Activated T-cell treated with anti-CD3 and anti-CD28 coated beads for 1 hour (primary cell): Measurements from ENCODE around the gene CEACAM1.
A peak's percentile ranks its signal among the peaks of the same experiment; 100 is the strongest.
"Not testable (repeated sequence)": the region's sequence is repeated elsewhere in the genome, so short reads cannot be mapped to it uniquely, and the experiment has no call there.

ENCODE experiments used
- DNase-seq: peaks from one replicate; pipeline ENCODE4 v3.0.0-alpha.2; 2020; ENCODE audit warnings: low read depth

The CEACAM1 gene

DNA sequence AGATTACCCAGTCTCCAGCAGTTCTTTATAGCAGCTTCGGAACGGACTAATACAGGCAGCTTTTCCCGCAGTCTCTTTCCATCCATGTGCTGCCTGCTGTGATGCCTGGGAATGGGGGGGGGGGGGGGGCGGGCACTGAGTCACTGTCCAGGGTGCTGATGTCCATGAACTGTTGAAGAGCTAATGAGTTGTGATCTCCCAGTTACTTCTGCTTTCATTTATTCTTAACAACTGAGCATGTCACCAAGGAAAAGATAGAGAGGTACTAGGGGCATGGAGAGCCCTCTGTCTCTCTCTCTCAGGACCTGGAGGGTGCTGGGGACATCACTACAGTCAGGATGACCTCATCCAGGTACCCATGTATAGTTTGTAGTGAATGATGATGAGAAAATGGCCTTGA, 20.3 kb upstream of the CEACAM1 start:
- DNase-seq = no peak

DNA sequence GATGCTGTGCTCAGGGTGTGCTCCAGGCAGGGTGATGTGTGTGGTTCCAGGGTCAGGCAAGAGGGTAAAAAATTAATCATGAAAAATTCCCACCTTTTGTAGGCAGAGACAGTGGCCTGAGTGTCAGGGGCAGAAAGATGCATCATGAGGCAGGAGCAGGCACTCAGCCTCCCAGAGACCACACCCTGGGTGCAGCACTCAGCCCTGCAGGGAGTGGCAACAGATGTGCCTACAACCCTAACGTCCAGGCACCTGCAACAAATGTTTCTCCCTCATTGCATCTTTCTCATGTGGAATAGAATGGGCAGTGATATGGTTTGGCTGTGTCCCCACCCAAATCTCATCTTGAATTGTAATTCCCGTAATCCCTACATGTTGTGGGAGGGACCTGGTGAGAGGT, 19.6 kb upstream of the CEACAM1 start:
- no peak for DNase-seq

DNA sequence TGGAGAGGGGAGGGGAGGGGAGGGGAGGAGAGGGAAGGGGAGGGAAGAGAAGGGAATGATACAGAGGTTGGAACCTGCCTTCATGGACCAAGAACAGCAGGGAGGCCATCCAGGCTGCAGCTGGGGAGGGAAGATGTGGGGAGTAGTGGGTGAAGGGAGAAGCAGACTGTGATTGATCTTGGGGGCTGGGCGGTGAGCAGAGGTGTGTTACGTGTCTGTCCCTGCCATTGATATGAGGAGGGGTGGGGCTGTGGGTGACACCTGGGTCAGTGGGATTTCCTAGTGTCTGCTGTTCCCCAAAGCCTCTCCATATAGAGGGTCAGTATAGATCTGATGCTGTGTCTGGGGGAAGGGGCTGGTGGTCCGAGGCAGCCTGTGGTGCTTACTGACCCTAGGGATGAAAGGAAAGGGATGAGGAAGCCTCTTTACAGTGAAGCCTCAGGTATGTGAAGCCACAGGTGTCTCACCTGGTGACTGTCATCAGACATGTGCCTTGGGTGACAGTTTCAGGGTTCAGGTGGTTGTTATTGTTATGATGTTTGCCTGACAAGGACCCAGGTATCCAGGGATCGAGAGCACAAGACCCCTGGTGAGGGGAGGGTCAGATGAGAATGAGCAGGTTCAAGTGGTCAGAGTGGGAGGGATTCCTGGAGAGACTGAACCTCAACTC, 18.7 kb upstream of the CEACAM1 start:
- no peak for DNase-seq

DNA sequence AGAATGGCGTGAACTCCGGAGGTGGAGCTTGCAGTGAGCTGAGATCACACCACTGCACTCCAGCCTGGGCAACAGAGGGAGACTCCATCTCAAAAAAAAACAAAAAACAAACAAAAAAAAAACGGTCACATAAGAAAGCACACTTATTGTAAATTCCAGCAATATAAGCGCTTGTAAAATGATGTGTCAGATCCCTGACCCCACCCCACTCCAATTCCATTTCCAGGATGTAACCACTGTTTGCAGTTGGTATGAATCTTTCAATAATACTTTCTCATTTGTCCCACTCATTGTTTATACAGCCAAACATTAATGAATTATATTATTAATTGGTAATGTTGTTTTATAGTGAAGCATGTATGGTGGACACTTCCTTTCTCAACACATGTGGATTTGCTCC, 15.9 kb upstream of the CEACAM1 start:
- no peak for DNase-seq

DNA sequence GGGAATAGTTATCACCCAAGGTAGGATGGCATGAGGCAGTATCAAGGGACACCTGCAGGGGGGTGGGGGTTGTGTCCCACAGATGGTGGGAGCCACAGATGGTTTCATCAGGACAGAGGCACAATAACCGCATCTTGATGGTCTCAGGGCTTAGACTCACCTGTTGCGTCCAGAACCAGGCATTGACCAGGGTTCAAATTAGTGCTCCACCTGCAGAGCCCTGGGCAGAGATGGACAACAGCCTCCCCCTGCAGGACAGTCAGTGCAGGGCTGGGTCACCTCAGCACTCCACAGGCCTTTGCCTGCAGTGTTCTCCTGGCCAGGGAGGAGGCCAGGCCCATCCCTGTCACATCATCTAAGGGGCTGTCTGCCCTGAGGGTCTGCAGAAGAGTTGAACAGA, 14.5 kb upstream of the CEACAM1 start:
- no peak for DNase-seq

DNA sequence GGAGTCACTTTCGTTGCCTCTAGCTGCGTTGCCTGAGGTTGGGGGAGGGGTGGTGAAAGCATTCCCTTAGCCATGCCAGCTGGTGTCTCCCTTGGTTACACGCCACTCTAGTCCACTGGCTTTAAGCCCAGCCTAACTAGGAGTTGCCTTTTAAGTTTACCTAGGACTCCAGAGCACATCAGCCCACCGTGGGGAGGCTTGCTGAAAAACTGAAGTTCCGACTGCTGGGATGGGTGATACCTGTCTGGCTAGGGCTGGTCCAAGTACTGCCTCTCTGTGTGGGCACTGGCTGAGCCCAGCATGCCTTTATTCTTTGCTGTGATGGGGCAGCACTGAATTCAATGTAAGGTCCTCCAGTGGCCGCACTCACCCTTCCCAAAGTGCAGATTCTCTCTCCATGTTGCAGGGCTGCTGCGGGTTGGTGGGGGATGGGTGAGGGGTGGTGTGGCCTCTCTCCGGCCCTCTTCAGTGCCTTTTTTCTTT, 11.8 kb upstream of the CEACAM1 start:
- no peak for DNase-seq

DNA sequence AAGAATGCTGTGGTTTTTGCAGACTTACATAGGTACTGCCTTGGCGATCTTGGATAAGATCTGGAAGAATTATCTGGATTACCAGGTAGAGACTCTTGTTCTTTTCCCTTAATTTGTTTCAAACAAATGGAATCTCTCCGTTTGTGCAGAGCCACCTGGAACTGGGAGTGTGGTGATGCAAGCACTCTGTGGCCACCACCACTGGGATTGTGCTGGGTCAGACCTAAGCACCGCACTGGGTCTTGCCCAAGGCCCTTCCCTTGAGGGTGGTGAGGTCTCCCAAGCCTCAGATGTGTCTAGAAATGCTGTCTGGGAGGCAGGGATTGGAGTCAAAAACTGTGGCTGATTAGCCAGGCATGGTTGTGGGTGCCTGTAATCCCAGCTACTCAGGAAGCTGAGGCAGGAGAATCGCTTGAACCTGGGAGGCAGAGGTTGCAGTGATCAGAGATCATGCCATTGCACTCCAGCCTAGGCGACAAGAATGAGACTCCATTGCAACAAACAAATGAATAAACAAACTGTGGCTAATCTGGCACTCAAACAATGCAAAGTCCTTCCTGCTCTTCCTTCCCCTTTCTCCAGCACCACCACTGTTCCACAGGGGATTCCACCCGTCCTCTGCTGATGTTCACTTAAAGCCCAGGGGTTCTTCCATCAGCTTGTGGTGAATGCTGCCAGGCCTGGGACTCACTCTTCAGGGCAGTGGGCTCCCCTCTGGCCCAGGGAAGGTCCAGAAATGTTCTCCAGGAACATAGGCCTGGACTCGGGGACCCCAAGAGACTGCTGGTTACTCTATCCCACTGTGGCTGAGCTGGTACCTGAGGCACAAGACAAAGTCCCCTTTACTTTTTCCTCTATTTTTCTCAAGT, 10.8 kb upstream of the CEACAM1 start:
- DNase-seq = no peak

DNA sequence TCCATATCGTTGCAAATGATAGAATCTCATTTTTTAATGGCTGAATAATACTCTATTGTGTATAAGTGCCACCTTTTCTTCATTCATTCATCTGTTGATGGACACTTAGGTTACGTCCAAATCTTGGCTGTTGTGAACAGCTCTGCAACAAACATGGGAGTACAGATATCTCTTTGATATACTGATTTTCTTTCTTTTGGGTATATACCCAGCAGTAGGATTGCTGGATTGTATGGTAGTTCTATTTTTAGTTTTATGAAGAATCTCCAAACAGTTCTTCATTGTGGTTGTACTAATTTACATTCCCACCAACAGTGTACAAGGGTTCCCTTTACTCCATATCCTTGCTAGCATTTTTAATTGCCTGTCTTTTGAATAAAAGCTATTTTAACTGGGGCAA, 7.0 kb upstream of the CEACAM1 start:
- DNase-seq = not testable (repeated sequence)

DNA sequence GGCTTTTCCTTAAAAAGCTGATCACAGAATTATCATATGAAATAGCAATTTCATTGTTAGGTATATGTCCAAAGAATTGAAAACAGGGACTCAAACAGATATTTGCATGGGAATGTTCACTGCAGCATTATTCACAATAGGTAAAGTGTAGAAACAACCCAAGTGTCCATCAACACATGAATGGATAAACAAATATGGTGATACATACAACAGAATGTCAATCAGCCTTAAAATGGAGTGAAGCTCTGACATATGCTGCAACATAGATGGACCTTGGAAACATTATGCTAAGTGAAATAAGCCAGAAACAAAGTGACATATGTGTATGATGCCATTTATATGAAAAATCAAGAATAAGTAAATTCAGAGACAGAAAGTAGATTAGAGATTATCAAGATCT, 6.1 kb upstream of the CEACAM1 start:
- DNase-seq = no peak

DNA sequence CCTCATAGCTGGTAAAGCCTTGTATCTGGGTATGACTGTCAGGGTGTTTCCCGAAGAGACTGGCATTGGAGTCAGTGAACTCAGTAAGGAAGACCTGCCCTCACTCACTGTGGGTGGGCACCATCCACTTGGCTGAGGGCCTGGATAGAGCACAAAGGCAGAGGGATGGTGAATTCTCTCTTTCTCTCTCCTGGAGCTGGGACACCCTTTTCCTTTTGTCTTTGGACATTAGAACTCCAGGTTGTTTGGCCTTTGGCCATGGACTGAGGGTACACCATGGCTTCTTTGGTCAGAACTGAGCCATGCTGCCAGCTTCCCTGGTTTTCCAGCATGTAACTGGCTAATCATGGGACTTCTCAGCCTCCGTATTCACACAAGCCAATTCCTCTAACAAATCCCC, 4.6 kb upstream of the CEACAM1 start:
- DNase-seq = no peak

DNA sequence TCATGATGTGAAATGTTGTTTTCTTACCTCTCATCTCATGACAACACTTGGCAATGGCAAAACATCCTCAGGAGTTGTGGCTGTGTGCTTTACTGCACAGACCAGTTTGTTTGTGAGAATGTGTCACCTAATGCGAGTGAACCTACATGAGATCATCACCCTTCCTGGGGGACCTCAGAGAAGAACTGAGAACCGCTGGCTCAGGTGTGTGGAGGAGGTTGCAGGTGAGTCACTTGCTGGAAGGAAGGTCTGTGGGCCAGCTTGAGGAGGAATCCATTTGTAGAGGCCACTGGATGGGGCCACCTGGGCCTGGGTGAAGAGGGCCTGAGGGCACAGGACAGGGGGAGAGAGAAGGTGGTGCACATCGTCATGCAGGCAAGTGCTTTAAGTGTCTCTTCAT, 3.0 kb upstream of the CEACAM1 start:
- no peak for DNase-seq

DNA sequence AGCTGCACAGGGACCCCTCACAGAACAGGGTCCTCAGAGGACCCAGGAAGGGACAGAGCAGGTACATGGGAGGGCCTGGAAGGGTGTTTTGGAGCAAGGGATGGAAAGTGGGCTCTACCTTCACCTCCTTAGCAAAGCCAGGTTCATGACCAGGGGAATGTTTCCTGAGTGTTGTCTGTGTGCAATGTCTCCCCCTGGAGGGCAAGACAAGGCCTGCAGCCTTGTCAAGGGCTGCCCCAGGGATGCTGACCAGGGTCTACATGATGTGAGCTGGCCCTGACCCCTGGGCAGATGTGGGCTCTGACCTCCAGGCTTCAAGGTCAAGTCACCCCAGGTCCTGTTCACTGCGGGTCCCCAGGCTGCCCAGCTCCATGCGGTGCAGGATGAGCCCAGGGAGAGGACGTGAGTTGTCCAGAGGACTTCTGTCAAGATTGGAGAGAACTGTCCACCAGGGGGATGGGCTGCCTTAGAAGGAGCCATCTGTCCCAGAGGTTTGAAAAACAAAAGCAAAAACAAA, 1.0 kb upstream of the CEACAM1 start:
- DNase-seq = peak; percentile 54

DNA sequence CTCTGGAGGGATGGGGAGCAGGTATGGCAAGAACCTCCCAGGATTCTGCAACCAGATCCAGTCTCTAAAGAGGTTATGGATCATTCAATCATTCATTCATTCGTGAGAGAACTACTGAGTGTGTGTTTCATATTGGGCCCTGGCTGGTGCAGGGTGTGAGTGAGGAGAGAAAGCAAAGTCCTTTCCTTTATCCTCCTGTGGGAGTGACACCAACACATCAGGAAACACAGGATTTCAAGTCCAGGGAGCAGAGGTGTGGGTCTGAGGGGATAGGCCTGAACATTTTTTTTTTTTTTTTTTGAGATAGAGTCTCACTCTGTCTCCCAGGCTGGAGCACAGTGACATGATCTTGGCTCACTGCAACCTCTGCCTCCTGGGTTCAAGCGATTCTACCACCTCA, 3.3 kb downstream of the CEACAM1 start:
- no peak for DNase-seq

DNA sequence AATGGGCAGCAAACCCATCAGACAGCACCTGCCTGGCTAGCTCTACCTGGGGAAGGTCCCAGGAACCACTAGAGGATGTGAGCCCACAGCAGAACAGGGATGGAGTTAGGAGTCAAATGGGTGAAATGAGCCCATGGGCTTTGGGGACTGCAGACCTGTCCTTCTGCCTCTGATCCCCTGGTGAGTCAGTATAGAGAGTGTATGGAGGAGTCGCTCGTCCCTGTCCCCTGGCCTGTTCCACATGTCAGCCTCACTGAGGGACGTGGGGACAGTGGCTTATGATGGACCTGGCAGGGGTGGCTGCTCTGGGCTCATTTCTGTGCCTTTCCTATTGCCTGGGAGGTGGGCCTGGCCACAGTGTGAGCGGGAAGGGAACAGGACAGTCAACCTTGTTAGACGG, 4.0 kb downstream of the CEACAM1 start:
- no peak for DNase-seq

DNA sequence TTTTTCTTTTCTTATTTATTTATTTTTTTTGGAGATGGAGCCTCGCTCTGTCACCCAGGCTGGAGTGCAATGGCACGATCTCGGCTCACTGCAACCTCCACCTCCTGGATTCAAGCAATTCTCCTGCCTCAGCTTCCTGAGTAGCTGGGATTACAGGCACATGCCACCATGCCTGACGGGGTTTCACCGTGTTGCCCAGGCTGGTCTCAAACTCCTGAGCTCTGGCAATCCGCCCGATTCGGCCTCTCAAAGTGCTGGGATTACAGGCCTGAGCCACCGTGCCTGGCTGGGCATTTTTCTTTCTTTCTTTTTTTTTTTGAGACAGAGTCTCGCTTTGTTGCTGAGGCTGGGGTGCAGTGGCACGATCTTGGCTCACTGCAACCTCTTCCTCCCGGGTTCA, 6.0 kb downstream of the CEACAM1 start:
- DNase-seq = not testable (repeated sequence)

DNA sequence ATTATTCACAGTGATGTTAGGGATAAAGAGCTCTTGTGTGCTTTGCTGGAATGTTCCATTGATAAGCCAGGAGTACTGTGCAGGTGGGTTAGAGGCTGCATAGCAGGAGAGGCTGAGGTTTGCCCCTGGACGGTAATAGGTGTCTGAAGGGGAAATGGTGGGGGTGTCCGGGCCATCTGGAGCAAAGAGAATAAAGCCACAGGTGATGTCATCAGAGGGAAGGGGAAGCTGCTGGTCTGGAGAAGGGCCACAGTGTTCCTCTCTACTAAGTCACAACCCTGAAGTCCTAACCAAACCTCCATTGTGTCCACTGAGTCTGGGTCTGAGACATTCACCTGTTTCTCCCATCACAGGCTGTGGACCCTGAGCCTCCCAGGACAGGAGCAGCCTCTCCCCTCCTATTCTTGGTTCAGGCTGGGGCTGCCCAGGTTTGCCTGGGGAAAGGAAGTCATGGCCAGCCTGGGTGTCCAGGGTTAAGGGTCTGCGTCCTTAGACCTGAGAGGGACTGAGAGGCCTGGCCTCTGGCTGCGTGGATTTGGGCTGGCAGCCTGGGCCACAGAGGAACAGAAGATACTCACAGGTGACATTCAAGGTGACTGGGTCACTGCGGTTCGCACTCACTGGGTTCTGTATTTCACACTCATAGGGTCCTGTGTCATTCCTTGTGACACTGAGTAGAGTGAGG, 6.8 kb downstream of the CEACAM1 start:
- DNase-seq = no peak

DNA sequence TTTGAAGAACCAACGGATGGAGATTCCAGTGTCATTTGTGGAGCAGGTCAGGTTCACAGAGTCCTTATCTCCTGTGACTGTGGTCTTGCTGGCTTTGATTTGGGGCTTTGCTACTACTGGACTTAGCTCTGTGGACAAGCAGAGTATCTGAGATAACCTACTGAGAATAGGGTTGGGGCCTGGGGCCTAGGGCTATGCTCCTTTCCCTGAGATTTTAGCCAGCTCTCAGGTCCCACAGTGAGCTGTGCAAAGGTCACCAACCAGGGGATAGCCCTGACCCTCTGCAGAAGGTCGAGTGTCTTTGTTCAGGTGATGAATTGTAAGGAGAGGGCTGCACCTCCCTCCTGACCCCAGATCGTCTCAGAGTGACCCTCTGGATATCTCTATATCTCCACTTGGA, 9.2 kb downstream of the CEACAM1 start:
- no peak for DNase-seq

DNA sequence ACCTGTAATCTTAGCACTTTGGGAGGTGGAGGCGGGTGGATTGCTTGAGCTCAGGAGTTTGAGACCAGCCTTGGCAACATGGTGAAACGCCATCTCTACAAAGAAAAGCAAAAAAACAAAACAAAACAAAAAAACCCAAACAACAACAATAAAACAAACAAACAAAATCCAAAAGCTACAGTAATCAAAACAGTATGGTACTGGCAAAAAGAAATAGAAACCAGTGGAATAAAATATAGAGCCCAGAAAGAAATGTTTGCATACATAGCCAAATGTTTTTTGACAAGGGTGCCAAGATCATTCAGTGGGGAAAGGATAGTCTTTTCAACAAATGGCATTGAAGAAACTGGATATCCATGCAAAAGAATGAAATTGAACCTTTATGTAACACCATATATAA, 11.5 kb downstream of the CEACAM1 start:
- DNase-seq = no peak

DNA sequence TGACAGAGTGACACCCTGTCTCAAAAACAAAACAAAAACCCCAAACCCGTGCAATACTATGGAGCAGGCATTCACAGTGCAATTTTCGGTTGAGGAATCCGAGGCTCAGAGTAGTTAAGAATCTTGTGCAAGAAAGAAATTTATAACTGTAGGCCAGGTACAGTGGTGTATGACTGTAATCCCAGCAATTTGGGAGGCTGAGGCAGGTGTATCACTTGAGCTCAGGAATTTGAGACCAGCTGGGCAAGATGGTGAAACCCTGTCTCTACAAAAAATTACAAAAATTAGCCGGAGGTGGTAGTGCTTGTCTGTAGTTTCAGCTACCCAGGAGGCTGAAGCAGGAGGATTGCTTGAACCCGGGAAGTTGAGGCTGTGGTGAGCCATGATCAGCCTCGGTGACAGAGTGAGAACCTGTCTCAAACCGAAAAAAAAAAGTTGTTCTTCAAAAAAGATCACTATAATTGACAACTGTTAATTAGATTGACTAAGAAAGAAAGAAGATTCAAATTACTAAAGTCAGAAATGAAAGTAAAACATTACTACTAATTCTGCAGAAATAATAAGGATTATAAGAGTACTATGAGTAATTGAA, 12.9 kb downstream of the CEACAM1 start:
- no peak for DNase-seq

DNA sequence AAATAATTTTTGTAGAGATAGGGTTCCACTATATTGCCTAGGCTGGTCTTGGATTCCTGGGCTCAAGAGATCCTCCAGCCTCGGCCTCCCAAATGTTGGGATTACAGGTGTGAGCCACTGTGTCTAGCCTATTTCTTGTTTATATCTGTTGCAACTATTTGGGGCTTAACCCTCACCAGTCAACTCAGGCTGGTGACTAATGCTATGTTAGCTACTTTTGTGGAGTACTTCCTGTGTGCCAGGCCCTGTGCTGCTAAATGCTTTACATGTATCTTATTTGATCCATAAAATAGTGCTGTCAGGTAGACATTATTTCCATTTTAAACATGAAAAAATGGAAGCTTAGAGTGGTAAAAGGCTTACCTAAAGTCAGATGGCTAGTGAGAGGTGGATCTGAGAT, 13.8 kb downstream of the CEACAM1 start:
- no peak for DNase-seq

DNA sequence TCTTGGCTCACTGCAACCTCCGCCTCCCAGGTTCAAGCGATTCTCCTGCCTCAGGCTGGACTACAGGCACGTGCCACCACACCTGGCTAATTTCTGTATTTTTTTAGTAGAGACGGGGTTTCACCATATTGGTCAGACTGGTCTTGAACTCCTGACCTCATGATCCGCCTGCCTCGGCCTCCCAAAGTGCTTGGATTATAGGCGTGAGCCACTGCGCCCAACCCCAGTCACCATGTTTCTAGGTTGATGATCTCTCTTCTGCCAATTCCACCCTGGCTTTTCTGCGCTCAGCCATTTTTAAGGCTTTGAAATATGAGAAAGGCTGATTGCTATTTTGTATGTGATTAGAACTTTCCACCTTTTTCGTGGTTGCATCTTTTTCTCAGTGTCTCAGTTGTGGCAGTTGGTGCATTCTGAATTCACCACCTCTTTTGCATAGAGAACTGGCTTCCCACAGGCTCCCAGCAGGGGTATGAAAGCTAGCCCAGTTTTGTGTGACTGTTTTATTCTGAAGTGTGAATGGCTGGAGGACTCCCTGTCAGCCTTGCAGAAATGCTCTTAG, 15.5 kb downstream of the CEACAM1 start:
- no peak for DNase-seq

DNA sequence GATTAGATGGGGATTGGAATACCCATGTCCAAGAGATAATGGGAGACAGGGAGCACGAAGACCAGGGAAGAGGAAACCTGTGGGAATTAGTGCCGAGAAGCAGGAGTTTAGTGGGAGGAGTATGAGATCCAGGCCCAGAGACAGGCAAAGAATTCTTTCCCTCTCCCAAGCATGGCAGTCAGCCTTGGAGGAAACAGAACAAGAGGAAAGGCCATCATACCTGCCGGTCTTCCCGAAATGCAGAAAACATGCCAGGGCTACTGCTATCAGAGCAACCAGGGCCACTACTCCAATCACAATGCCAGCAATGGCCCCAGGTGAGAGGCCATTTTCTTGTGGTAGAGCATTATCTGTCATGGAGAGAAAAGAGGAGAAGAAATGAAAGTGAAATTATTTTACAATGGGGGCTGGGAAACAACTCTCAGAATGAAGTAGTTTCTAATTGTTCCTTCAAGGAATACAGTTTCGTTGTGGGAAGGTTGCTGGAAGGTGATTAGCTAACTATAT, 16.1 kb downstream of the CEACAM1 start:
- DNase-seq = no peak
